Activated CD4-positive, alpha-beta T cell treated with anti-CD3 and anti-CD28 coated beads, Interleukin-2, amount 10 ng/mL, durations not matched to agents 24 days and 14 days (primary cell): ENCODE results near the gene MBOAT1. TPM values are rescaled to one million over a fixed set of nuclear protein-coding genes. Genes with fewer than 3 reads are reported as not detected.
A peak's percentile ranks its signal among the peaks of the same experiment; 100 is the strongest.

ENCODE experiments used
- DNase-seq: peaks from one replicate; pipeline ENCODE4 v3.0.0; 2022
- H3K27ac Mint-ChIP-seq: one replicate; pipeline ENCODE4 v1.8.0; 2022; ENCODE audit warnings: mild to moderate bottlenecking, mixed read lengths
- H3K27me3 Mint-ChIP-seq: one replicate; pipeline ENCODE4 v1.8.0; 2022; ENCODE audit warnings: mixed read lengths
- H3K36me3 Mint-ChIP-seq: one replicate; pipeline ENCODE4 v1.8.0; 2022; ENCODE audit warnings: low read depth, mild to moderate bottlenecking, mixed read lengths
- H3K4me1 Mint-ChIP-seq: one replicate; pipeline ENCODE4 v1.8.0; 2021; ENCODE audit warnings: mixed read lengths
- H3K4me3 Mint-ChIP-seq: one replicate; pipeline ENCODE4 v1.8.0; 2022; ENCODE audit warnings: mild to moderate bottlenecking, moderate library complexity, mixed read lengths
- H3K9me3 Mint-ChIP-seq: one replicate; pipeline ENCODE4 v1.8.0; 2021; ENCODE audit warnings: mixed read lengths
- intact Hi-C: fragments of 100-400 bp; cut with micrococcal nuclease; formaldehyde crosslinking; loops from one replicate; pipeline ENCODE4 v1.15.1; 2023
- total RNA-seq: library from RNA; stranded (reverse); gene quantifications from 2 replicates; pipeline ENCODE4 v1.2.3, GENCODE V29; 2022

MBOAT1 gene
- total RNA-seq, 1 donor from 2014 or later: 11.8 TPM

GRCh38 chr6:20203561-20204511 is 8.4 kb downstream of the MBOAT1 start:
- intact Hi-C loops: loop anchor here (2.0 to 10.0 kb wide), 4 partner anchors 201 to 1861 kb away; partner anchors contain the start of gene CDKAL1
- Mint-ChIP-seq H3K9me3 (no peaks in the 10 kb centered on the region), H3K27ac (peak overlapping the region; percentile 54), H3K4me1 (peaks cover 57% of the 10 kb centered on the region), H3K4me3 (no peak overlapping the region), H3K36me3 (peaks cover 7% of the 10 kb centered on the region), H3K27me3 (no peaks in the 10 kb centered on the region)
- DNase-seq: no peak

GRCh38 chr6:20202699-20203302 is 9.5 kb downstream of the MBOAT1 start:
- Mint-ChIP-seq H3K9me3 (peaks cover 4% of the 10 kb centered on the region), H3K36me3 (peaks cover 12% of the 10 kb centered on the region), H3K4me3 (no peak overlapping the region), H3K27ac (peak overlapping the region; percentile 80), H3K4me1 (peaks cover 59% of the 10 kb centered on the region), H3K27me3 (no peaks in the 10 kb centered on the region)
- DNase-seq: no peak
- intact Hi-C loops: loop anchor here (1.0 to 10.0 kb wide), 5 partner anchors 10 to 1862 kb away; partner anchors contain the start of genes CDKAL1 and MBOAT1

DNA sequence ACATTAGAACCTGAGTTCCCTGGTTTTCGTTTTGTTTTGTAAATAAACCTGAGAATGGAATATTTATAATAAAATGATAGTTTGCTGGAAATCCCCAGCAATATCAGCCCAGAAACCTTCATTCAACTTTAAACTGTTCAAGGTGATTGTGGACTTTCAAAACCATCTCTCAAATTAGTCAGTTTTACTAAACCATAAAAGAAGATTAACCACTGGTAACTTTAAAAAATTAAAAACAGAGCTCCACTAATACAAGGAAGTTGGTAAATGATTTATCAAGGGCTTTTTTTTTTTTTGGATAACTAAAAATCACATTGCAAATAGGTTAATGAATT is 10.0 kb downstream of the MBOAT1 start:
- intact Hi-C loops: loop anchor here (1.0 to 10.0 kb wide), 5 partner anchors 10 to 1863 kb away; partner anchors contain the start of genes CDKAL1 and MBOAT1
- peaks cover 57% of the 10 kb centered on the region for H3K4me1 Mint-ChIP-seq
- H3K4me3 Mint-ChIP-seq: no peak overlapping the region
- peaks cover 12% of the 10 kb centered on the region for H3K36me3 Mint-ChIP-seq
- H3K9me3 Mint-ChIP-seq: peaks cover 4% of the 10 kb centered on the region
- no peak for DNase-seq
- no peaks in the 10 kb centered on the region for H3K27me3 Mint-ChIP-seq
- H3K27ac Mint-ChIP-seq: peak overlapping the region; percentile 21

DNA sequence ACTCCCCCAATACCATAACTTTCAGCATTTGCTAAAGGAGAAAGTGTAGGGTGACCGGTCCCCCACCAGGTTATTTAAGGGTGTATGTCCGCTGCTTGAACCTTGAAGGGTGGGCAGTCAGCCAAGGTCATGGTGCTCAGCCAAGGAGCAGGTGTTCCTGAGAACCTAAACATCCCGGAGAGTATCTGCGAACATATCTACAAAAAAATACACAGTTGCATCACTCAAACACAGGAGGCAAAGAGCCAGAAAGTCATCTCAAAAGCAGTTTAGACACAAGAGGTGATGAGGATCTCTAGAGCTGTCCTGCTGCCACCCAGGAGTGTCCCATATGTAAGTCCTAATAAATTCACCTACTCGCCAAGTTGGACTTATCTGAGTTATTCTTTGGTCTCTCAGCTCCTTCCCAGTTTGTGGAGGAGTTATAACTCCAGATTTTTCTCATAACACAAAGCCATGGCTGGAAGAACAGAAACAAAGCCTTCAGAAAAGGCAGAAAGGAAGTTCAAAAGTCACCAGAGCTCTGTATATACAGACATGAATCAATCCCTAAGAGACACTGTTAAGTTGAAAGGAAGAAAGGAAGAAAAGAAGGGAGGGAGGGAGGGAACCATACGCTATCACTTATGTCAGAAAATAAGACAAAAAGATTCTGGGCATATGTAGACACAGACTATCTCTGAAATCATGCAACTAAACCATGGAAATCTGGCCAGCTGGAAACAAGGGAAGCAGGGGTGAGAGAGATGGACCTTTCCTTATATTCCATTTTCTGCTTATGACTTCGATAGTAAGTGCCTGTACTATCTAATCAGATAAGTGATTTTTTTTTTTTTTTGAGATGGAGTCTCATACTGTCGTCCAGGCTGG is 11.3 kb downstream of the MBOAT1 start:
- peaks cover 48% of the 10 kb centered on the region for H3K4me1 Mint-ChIP-seq
- peaks cover 4% of the 10 kb centered on the region for H3K9me3 Mint-ChIP-seq
- intact Hi-C loops: loop anchor here (5.0 to 10.0 kb wide), 2 partner anchors 1236 to 1864 kb away; no protein-coding TSS in a partner anchor
- H3K36me3 Mint-ChIP-seq: peaks cover 14% of the 10 kb centered on the region
- no peaks in the 10 kb centered on the region for H3K27me3 Mint-ChIP-seq
- H3K27ac Mint-ChIP-seq: peak overlapping the region; percentile 71
- no peak for DNase-seq
- H3K4me3 Mint-ChIP-seq: peak overlapping the region; percentile 69

DNA sequence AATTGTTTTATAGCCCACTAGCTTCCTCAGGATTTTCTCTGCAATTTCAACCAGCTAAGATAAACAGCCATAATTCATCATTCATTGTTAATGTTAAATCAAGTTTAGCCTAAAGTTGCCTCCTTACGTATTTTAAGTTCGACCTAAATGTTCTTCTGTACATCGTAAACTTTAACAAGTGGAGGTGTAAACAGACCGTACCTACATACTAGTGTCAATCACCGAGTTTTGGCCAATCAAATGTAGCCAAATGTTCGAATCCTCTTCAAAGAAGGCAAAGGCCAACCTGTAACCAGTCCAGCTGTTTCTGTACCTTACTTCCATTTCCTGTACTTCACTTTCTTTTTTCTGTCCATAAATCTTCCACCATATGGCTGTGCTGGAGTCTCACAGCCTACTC is 13.5 kb downstream of the MBOAT1 start:
- no peak for DNase-seq
- intact Hi-C loops: no loop called here
- Mint-ChIP-seq H3K27me3 (no peaks in the 10 kb centered on the region), H3K36me3 (peaks cover 18% of the 10 kb centered on the region), H3K27ac (no peak overlapping the region), H3K4me3 (no peak overlapping the region), H3K4me1 (peaks cover 29% of the 10 kb centered on the region), H3K9me3 (peaks cover 4% of the 10 kb centered on the region)

GRCh38 chr6:20198156-20198774 is 14.0 kb downstream of the MBOAT1 start:
- peaks cover 19% of the 10 kb centered on the region for H3K36me3 Mint-ChIP-seq
- no peak for DNase-seq
- H3K4me1 Mint-ChIP-seq: peaks cover 26% of the 10 kb centered on the region
- no peak overlapping the region for H3K4me3 Mint-ChIP-seq
- H3K9me3 Mint-ChIP-seq: peaks cover 4% of the 10 kb centered on the region
- H3K27me3 Mint-ChIP-seq: no peaks in the 10 kb centered on the region
- no peak overlapping the region for H3K27ac Mint-ChIP-seq
- intact Hi-C loops: no loop called here

DNA sequence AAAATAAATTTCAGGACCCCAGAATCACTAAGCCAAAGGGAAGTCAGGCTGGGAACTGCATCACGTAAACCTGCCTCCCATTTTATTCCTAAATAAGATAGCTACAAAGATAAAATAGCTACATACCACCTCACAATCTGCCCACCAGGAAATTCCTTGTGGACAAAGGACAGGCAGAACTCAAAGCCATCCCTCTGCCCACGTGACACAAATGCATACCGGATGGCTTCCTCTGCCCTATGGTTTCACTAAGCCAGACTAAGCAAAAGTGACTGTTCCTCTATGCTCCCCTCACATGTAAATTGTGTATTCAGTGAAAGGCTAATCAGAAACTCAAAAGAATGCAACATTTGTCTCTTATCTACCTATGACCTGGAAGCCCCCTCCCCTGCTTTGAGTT is 15.0 kb downstream of the MBOAT1 start:
- Mint-ChIP-seq H3K36me3 (peaks cover 20% of the 10 kb centered on the region), H3K27ac (no peak overlapping the region), H3K9me3 (peaks cover 4% of the 10 kb centered on the region), H3K4me1 (peaks cover 25% of the 10 kb centered on the region), H3K27me3 (no peaks in the 10 kb centered on the region), H3K4me3 (no peak overlapping the region)
- no peak for DNase-seq
- intact Hi-C loops: no loop called here

- Mint-ChIP-seq H3K27ac (no peak overlapping the region), H3K9me3 (peaks cover 5% of the 10 kb centered on the region), H3K4me3 (no peak overlapping the region), H3K27me3 (no peaks in the 10 kb centered on the region), H3K4me1 (peaks cover 8% of the 10 kb centered on the region), H3K36me3 (peaks cover 28% of the 10 kb centered on the region)
- DNase-seq: no peak
- intact Hi-C loops: no loop called here
Observed at GRCh38 chr6:20192625-20193024, 19.6 kb downstream of the MBOAT1 start.

- peaks cover 8% of the 10 kb centered on the region for H3K9me3 Mint-ChIP-seq
- no peak for DNase-seq
- intact Hi-C loops: no loop called here
- H3K4me1 Mint-ChIP-seq: peaks cover 8% of the 10 kb centered on the region
- peak overlapping the region; percentile 54 for H3K27ac Mint-ChIP-seq
- H3K27me3 Mint-ChIP-seq: no peaks in the 10 kb centered on the region
- H3K4me3 Mint-ChIP-seq: no peak overlapping the region
- peaks cover 34% of the 10 kb centered on the region for H3K36me3 Mint-ChIP-seq
Observed at GRCh38 chr6:20191992-20192391, 20.3 kb downstream of the MBOAT1 start.

DNA sequence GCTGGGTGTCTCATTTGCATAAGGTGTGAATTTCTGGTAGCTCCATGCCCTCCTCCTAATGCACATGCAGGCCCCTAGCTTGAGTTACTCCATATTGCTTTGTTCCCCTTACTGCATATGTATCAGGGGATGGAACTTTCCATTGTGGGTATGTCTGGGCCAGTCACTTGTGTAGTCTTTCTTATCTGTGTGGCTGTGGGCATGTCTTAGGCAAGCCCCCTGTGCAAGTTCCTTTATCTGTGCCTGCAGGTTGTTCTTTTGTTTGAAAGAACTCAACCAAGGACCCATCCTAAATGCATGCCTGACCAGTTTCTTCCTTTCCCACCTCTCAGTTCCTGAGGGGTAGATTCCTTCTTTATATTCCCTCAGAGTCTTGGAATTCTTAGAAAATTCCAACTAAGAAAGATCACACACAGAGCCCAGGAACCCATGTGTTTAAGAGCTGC is 23.6 kb downstream of the MBOAT1 start:
- Mint-ChIP-seq H3K36me3 (peaks cover 43% of the 10 kb centered on the region), H3K4me1 (peaks cover 11% of the 10 kb centered on the region), H3K4me3 (no peak overlapping the region), H3K27me3 (no peaks in the 10 kb centered on the region), H3K9me3 (peaks cover 14% of the 10 kb centered on the region), H3K27ac (no peak overlapping the region)
- intact Hi-C loops: no loop called here
- no peak for DNase-seq

DNA sequence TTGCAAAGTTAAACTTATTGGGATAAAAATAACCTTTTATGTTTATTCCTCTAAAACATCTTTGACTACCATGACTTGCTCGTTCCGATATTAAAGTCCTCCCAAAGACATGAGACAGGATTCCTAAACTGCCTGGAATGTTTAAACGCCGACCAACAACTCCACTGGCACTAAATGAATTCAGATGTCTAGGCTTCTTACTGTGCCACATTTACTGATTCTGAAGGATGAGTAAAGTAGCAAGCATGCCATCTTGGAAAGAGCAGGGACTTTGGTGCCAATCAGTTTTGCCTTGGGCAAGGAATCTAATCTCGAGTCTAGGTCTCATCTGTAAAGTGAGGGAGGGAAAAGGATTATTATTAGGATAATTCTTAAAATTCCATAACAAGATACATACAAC is 25.3 kb downstream of the MBOAT1 start:
- DNase-seq: no peak
- intact Hi-C loops: no loop called here
- Mint-ChIP-seq H3K27ac (no peak overlapping the region), H3K9me3 (peaks cover 14% of the 10 kb centered on the region), H3K36me3 (peaks cover 51% of the 10 kb centered on the region), H3K4me3 (no peak overlapping the region), H3K27me3 (no peaks in the 10 kb centered on the region), H3K4me1 (peaks cover 9% of the 10 kb centered on the region)

DNA sequence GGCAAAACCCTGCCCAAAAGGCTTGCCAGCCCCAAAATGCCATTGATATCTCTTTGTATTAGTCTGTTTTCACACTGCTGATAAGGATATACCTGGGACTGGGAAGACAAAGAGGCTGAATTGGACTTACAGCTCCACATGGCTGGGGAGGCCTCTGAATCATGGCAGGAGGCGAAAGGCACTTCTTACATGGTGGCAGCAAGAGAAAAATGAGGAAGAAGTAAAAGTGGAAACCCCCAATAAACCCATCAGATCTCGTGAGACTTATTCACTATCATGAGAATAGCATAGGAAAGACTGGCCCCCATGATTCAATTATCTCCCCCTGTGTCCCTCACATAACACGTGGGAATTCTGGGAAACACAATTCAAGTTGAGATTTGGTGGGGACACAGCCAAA is 28.6 kb downstream of the MBOAT1 start:
- H3K9me3 Mint-ChIP-seq: peaks cover 15% of the 10 kb centered on the region
- H3K4me1 Mint-ChIP-seq: peaks cover 13% of the 10 kb centered on the region
- no peak overlapping the region for H3K27ac Mint-ChIP-seq
- no peaks in the 10 kb centered on the region for H3K27me3 Mint-ChIP-seq
- no peak overlapping the region for H3K4me3 Mint-ChIP-seq
- DNase-seq: no peak
- intact Hi-C loops: no loop called here
- peaks cover 40% of the 10 kb centered on the region for H3K36me3 Mint-ChIP-seq

GRCh38 chr6:20182926-20183521 is 29.2 kb downstream of the MBOAT1 start:
- peaks cover 40% of the 10 kb centered on the region for H3K36me3 Mint-ChIP-seq
- H3K27me3 Mint-ChIP-seq: no peaks in the 10 kb centered on the region
- H3K4me3 Mint-ChIP-seq: no peak overlapping the region
- H3K4me1 Mint-ChIP-seq: peaks cover 13% of the 10 kb centered on the region
- intact Hi-C loops: no loop called here
- no peak for DNase-seq
- no peak overlapping the region for H3K27ac Mint-ChIP-seq
- peaks cover 15% of the 10 kb centered on the region for H3K9me3 Mint-ChIP-seq
